ENCODE measurements around the gene PITPNM3. TPM values are rescaled to one million over a fixed set of nuclear protein-coding genes. Genes with fewer than 3 reads are reported as not detected.

The PITPNM3 gene
- total RNA-seq, 1 donor from 2014 or later = 2.8 TPM

DNA sequence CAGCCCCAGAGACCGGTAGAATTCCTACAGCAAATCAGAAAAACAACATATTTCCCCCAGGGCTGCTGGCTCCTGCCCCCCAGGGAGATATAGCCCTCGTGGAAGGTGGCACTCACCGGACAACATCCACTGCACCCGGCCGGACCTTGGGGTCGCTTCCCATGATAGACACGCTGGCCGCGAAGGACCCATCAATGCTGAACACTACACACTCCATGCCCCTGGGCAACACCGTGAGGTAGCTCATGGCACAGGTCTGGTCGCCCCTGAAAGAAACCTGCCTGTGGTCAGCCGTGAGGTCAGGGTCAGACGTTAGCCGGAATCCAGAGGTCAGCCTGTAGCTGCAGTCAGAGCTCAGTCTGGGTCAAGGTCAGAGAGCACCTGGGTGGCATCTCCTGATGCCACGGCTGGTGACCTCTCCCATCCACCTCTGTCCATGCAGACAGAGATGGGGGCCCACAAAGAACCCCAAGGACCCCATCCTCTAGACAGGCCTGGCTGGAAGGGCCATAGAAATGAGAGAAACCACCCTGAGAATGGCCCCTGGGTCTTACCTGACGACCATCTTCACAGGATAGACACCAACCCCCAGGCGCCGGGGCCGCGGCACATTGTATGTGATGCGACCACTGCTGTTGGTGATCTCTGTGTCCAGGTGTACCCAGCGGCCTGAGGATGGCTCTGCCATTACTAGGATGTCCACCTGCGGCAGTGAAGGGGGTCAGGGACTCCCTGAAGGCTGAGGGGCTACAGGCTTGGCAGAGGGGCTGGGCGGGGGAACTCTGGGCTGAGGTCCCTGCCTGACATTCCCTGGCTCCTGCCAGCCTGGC lies 92.5 kb downstream of the PITPNM3 start:
- peaks cover 8% of the 10 kb centered on the region for H3K36me3 Mint-ChIP-seq (ENCODE audit: insufficient read depth)
- no peaks in the 10 kb centered on the region for H3K27me3 Mint-ChIP-seq
- no peak overlapping the region for H3K27ac Mint-ChIP-seq
- H3K4me3 Mint-ChIP-seq (ENCODE audit: low read depth) = no peak overlapping the region
- no peak for DNase-seq (ENCODE audit: low spot score, unreplicated experiment)
- peaks cover 3% of the 10 kb centered on the region for H3K9me3 Mint-ChIP-seq (ENCODE audit: low read depth)
- no peaks in the 10 kb centered on the region for H3K4me1 Mint-ChIP-seq (ENCODE audit: low read depth)
- TF ChIP-seq CTCF (IDR thresholded peaks at IDR 0.05; ENCODE audit: unreplicated experiment) = no peak

DNA sequence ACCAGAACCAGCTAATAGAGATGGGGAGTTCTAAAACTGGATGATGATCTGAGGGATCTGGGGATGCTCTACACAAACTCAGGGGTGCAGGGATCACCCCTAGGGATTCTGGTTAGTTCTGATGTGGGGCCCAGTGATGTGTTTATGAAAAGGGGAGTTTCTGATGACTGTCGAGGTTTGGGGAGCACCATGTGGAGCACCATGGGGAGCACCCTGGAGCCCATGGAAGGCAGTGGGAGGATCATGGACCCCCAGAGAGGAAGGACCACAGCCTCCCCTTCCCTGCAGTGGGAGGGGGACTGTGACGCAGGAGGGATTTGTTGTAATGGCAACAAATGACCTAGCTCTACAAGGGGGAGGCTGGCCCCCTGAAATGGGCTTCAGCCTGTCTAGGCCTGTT lies 93.7 kb downstream of the PITPNM3 start:
- peaks cover 6% of the 10 kb centered on the region for H3K36me3 Mint-ChIP-seq (ENCODE audit: insufficient read depth)
- no peaks in the 10 kb centered on the region for H3K27me3 Mint-ChIP-seq
- no peak overlapping the region for H3K4me3 Mint-ChIP-seq (ENCODE audit: low read depth)

GRCh38 chr17:6461792-6462524 lies 94.4 kb downstream of the PITPNM3 start:
- Mint-ChIP-seq H3K27ac (no peak overlapping the region), H3K4me3 (ENCODE audit: low read depth) (no peak overlapping the region), H3K4me1 (ENCODE audit: low read depth) (no peaks in the 10 kb centered on the region), H3K36me3 (ENCODE audit: insufficient read depth) (peaks cover 6% of the 10 kb centered on the region), H3K27me3 (no peaks in the 10 kb centered on the region), H3K9me3 (ENCODE audit: low read depth) (peaks cover 3% of the 10 kb centered on the region)
- TF ChIP-seq CTCF (IDR thresholded peaks at IDR 0.05; ENCODE audit: unreplicated experiment) = no peak
- no peak for DNase-seq (ENCODE audit: low spot score, unreplicated experiment)

More for the DNA sequence above, 93.7 kb downstream of the PITPNM3 start:
- TF ChIP-seq CTCF (IDR thresholded peaks at IDR 0.05; ENCODE audit: unreplicated experiment) = no peak
- no peak overlapping the region for H3K27ac Mint-ChIP-seq
- no peaks in the 10 kb centered on the region for H3K4me1 Mint-ChIP-seq (ENCODE audit: low read depth)
- peaks cover 3% of the 10 kb centered on the region for H3K9me3 Mint-ChIP-seq (ENCODE audit: low read depth)
- no peak for DNase-seq (ENCODE audit: low spot score, unreplicated experiment)

DNA sequence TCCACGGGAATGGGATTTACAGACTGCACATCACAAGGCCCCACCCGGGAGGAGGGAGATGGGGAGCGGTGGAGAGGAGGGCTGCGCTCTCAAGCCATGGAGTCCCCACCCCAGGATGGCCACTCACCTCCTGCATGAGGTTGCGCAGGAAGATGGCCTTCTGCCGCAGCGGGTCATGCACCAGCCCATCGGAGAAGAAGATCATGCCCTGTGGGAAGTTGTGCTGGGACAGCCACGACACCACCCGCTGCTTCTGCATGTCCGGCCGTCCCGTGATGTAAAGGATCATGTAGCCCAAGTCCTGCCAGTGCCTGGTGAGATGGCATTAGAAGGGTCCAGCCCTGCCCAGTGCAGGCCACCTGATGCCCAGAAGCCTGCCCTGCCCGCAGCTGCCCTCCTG lies 95.1 kb downstream of the PITPNM3 start:
- H3K27ac Mint-ChIP-seq = no peak overlapping the region
- H3K4me3 Mint-ChIP-seq (ENCODE audit: low read depth) = no peak overlapping the region
- H3K27me3 Mint-ChIP-seq = peaks cover 5% of the 10 kb centered on the region
- peaks cover 2% of the 10 kb centered on the region for H3K36me3 Mint-ChIP-seq (ENCODE audit: insufficient read depth)
- DNase-seq (ENCODE audit: low spot score, unreplicated experiment) = no peak
- H3K9me3 Mint-ChIP-seq (ENCODE audit: low read depth) = no peaks in the 10 kb centered on the region
- H3K4me1 Mint-ChIP-seq (ENCODE audit: low read depth) = peaks cover 3% of the 10 kb centered on the region
- TF ChIP-seq CTCF (IDR thresholded peaks at IDR 0.05; ENCODE audit: unreplicated experiment) = no peak

DNA sequence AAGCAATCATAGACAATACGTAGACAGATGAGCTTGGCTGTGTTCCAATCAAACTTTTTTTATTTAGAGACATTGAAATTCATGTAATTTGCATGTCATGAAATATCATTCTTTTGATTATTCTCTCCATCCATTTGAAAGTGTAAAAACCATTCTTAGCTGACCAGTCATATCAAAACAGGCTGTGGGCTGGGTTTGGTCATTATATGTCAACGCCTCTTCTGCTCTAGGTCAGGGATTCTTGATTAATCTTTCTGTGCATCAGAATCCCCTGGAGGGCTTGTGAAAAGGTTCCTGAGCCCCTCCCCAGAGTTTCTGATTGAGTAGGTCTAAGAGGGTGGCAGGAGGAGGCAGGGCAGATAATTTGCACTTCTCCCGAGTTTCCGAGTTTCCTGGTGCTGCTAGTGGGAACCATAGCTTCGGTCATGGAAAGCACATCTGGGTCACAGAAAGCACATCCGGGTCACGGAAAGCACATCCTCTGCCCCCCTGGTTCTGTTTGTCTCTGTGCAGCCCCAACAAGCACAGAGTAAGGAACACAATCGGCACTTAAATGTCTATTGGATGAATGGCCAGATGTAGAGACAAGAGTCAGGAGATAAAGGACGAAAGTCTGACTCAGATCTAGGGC lies 95.7 kb downstream of the PITPNM3 start:
- Mint-ChIP-seq H3K4me1 (ENCODE audit: low read depth) (peaks cover 3% of the 10 kb centered on the region), H3K36me3 (ENCODE audit: insufficient read depth) (peaks cover 2% of the 10 kb centered on the region), H3K9me3 (ENCODE audit: low read depth) (no peaks in the 10 kb centered on the region), H3K27ac (no peak overlapping the region), H3K4me3 (ENCODE audit: low read depth) (no peak overlapping the region), H3K27me3 (peaks cover 5% of the 10 kb centered on the region)
- DNase-seq (ENCODE audit: low spot score, unreplicated experiment) = no peak
- TF ChIP-seq CTCF (IDR thresholded peaks at IDR 0.05; ENCODE audit: unreplicated experiment) = no peak
